Measurements from ENCODE around the gene SRPK1.

SRPK1 gene

DNA sequence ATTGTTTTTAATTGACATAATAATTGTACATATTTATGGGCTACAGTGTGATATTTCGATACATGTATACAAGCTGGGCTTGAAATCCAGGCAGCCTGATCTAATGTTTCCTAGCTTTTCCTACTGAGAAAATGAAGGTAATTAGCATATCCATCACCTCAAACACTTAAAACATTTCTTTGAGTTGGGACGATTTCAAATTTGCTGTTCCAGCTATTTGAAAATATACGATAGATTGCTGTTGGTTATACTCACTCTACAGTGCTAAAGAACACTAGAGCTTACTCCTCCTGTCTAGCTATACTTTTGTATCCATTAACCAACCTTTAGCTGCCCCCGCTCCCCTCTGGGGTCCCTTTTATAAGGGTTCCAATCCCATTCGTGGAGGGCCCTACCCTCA lies 111.1 kb downstream of the SRPK1 start:
- Histone ChIP-seq H4K20me1 (ENCODE audit: control insufficient read depth, insufficient read depth, low read depth, low read length) (no peaks in the 10 kb centered on the region), H3K4me1 (ENCODE audit: control insufficient read depth, low read length) (no peaks in the 10 kb centered on the region), H3K4me2 (ENCODE audit: low read length) (no peak overlapping the region), H3K9me2 (replicated peaks; ENCODE audit: control insufficient read depth, low read length) (no peaks in the 10 kb centered on the region), H3K79me2 (ENCODE audit: control insufficient read depth, low read length) (no peaks in the 10 kb centered on the region), H3F3A (ENCODE audit: control insufficient read depth, insufficient read depth) (no peaks in the 10 kb centered on the region), H3K9me3 (ENCODE audit: control insufficient read depth, insufficient read depth, low read length) (no peaks in the 10 kb centered on the region), H3K27ac (ENCODE audit: low read depth, low read length) (no peak overlapping the region), H3K36me3 (ENCODE audit: control insufficient read depth, low read length) (no peaks in the 10 kb centered on the region), H3K4me3 (ENCODE audit: low read length) (no peak overlapping the region), H3K27me3 (ENCODE audit: control insufficient read depth, low read length) (no peaks in the 10 kb centered on the region)
- no peak for TF ChIP-seq EZH2phosphoT487 (IDR thresholded peaks at IDR 0.05; ENCODE audit: borderline replicate concordance, low read length)
- TF ChIP-seq CTCF (IDR thresholded peaks at IDR 0.05; ENCODE audit: low read depth, low read length, poor library complexity, severe bottlenecking): no peak

GRCh38 chr6:35808688-35809087 lies 112.2 kb downstream of the SRPK1 start:
- Histone ChIP-seq H3K4me2 (ENCODE audit: low read length) (no peak overlapping the region), H3K9me3 (ENCODE audit: control insufficient read depth, insufficient read depth, low read length) (no peaks in the 10 kb centered on the region), H3K27me3 (ENCODE audit: control insufficient read depth, low read length) (no peaks in the 10 kb centered on the region), H3K9me2 (replicated peaks; ENCODE audit: control insufficient read depth, low read length) (no peaks in the 10 kb centered on the region), H3K4me1 (ENCODE audit: control insufficient read depth, low read length) (no peaks in the 10 kb centered on the region), H3K27ac (ENCODE audit: low read depth, low read length) (no peak overlapping the region), H3F3A (ENCODE audit: control insufficient read depth, insufficient read depth) (no peaks in the 10 kb centered on the region), H4K20me1 (ENCODE audit: control insufficient read depth, insufficient read depth, low read depth, low read length) (no peaks in the 10 kb centered on the region), H3K79me2 (ENCODE audit: control insufficient read depth, low read length) (no peaks in the 10 kb centered on the region), H3K4me3 (ENCODE audit: low read length) (no peak overlapping the region), H3K36me3 (ENCODE audit: control insufficient read depth, low read length) (no peaks in the 10 kb centered on the region)
- TF ChIP-seq CTCF (IDR thresholded peaks at IDR 0.05; ENCODE audit: low read depth, low read length, poor library complexity, severe bottlenecking) (no peak), EZH2phosphoT487 (IDR thresholded peaks at IDR 0.05; ENCODE audit: borderline replicate concordance, low read length) (no peak)

DNA sequence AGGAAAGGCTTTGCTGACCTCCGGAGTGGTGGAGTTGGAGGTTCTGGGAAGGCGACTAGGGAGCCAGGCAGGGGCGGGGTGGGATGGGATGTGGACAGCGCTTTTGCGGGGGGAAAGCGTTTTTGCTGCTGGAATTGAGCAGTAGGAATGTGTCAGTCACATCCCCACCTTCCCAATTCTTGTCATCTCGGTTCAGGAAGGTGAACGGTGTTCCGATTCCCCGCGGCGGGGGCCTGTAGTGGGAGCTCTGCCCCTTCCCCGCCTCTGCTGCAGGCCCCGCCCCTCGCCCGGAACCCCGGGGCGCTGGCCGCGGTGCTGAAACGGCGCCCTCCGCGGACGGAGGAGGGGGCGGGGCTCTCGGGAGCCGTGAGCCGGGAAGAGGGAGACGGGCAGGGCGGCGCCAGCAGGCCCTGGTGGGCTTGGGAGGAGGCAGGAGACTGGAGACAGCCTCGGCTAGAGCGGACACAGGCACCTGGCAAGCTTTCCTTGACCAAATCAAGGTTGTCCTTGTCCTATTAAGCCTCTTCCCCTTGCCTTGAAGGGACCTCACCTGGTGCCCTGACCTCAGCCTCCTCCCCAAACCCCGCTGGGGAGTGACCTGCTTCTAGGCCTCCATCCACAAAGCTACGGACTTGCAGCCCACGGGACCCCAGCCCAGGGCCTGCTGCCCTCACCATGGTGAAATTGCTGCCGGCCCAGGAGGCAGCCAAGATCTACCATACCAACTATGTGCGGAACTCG lies 115.7 kb downstream of the SRPK1 start, which contains the start of gene LHFPL5:
TSS of gene LHFPL5 (plus strand) at position 357 of the 741 bp plus-strand sequence. CDS start at position 676, 319 bp downstream.
- no peak within 1 kb of the TSS for H3K4me3 ChIP-seq (ENCODE audit: low read length)
- no peaks in the 10 kb centered on the region for H4K20me1 ChIP-seq (ENCODE audit: control insufficient read depth, insufficient read depth, low read depth, low read length)
- H3K36me3 ChIP-seq (ENCODE audit: control insufficient read depth, low read length): no peaks in the 10 kb centered on the region
- no peaks in the 10 kb centered on the region for H3K9me2 ChIP-seq (replicated peaks; ENCODE audit: control insufficient read depth, low read length)
- no peaks in the 10 kb centered on the region for H3K79me2 ChIP-seq (ENCODE audit: control insufficient read depth, low read length)
- H3K27ac ChIP-seq (ENCODE audit: low read depth, low read length): no peak within 1 kb of the TSS
- H3F3A ChIP-seq (ENCODE audit: control insufficient read depth, insufficient read depth): no peaks in the 10 kb centered on the region
- H3K9me3 ChIP-seq (ENCODE audit: control insufficient read depth, insufficient read depth, low read length): no peaks in the 10 kb centered on the region
- H3K4me2 ChIP-seq (ENCODE audit: low read length): peak within 1 kb of the TSS; percentile 26
- TF ChIP-seq EZH2phosphoT487 (IDR thresholded peaks at IDR 0.05; ENCODE audit: borderline replicate concordance, low read length) (no peak), CTCF (IDR thresholded peaks at IDR 0.05; ENCODE audit: low read depth, low read length, poor library complexity, severe bottlenecking) (no peak)
- H3K4me1 ChIP-seq (ENCODE audit: control insufficient read depth, low read length): no peaks in the 10 kb centered on the region
- no peaks in the 10 kb centered on the region for H3K27me3 ChIP-seq (ENCODE audit: control insufficient read depth, low read length)

All from DOHH2 (cell line).